HG02840 (cell line): Measurements from ENCODE around the gene OXER1.

Experiments
- ATAC-seq: cut with Tn5 transposase; IDR thresholded peaks from one replicate; pipeline ENCODE4 v1.9.1; 2021; ENCODE audit warnings: mild to moderate bottlenecking, moderate library complexity, moderate number of reproducible peaks; ENCODE audit not compliant: unreplicated experiment, low FRiP score

Gene OXER1

DNA sequence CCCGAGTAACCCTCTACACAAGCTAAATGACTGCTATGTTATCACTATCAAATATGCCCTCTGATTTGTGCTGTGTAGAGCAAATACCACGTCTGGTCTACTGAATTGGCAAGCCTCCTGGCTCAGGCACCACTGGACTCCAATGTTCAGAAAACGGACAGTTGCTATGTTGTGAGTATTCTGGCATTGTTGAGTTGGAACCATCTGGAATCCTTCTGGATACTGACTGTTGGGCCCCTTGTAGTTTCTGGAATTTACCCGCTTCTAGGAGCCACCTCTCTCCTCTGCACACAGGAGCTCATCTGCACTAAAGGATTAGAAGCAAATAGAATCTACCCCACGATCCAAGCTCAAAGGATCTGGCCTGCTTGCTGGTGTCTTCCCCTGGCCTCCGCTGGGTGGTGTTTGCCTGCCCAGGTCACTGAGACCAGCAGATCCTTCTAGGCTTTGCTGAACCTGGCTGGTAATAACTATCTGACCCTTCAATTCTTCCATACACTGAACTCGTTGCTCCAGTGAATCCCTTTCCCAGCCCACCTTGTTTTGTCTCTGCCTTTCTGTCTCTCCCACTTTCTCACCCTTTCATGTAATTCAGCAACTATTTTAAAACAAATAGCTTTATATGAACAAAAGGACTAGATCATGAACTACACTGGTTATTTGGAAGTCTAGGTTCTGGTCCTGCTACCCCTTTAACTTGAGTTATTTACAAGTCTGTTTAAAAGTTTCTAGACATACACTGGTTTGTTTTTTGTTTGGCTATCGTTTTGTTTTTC is 30.5 kb upstream of the OXER1 start:
- no peak for ATAC-seq

DNA sequence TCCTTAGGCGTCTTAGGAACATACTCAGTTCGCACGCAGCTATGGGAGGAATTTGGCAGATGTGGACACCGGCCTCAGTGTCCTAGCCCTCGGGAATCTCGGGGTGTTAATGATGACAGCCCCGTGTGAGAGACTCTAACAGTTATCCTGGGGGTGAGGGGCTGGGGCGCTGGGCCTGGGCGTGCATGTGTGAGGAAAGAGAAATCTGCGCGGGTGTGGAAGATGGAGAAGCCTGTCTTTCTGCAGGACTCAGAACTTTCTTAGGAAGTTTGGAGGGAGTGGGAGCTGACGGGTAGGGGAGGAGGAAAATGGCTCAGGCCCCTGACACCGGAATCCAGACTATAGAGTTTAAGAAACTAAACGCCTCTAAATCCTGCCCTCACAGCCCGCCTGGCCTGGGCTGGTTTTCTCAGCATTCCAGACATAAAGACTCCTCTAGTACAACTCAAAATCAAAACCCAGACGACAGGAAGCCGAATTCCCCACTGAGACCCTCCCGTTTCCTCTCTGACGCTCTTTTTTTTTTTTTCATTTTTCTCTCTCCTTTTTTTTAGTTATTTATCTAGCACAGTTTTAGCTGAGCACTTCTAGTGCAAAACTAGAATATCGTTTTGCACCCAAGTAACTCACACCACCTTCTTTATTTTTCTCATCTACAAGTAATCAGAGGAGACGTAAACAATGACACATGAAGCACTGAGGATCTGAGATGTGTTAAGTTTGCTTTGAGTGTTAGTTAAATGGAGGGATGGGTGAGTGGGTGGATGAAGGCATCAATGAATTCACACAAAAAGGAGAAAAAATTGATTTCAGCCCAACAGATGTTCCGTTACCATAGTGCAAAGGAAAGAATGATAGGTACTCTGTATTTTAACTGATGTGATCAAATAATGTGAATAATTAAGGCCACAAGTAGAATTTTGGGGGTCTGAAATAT is 29.7 kb upstream of the OXER1 start:
- ATAC-seq, result no peak

DNA sequence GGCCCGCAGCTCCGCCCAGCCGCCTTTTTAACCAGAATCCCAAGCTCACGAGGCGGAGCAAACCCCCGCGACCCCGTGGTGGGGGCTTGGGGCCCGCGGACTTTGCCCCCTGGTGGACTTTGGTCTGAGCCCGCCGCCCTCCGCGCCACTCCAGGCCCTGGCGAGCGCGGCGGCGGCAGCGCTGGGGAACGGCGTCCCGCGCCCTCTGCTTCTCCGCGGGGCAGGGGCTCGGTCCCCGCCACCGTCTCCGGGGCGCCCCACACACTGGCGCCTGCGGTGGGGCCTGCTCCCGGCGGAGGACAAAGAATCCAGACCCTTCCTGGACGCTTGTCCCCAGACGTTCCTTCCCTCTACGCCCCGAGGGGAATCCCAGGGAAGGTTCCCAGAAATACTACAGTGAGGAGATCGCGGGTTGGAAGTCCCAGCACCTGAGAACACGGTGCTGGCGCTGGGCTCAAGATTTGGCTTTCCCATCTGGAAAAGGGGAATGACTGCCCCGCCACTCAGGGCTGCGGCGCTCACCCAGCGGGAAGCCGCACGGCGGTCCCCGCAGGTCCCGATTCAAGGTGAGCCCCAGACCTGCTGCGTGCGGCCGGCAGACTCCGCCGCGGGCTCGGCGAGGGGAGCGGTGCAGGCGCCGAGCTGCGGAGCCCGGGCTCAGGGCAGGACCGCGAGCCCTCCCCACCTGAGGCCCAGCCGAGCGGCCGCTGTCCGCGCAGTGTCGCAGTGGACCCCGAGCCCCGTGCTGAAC is 28.8 kb upstream of the OXER1 start, which contains the start of gene HAAO:
TSS of gene HAAO (minus strand) at position 1 of the 751 bp plus-strand sequence. CDS start 47 bp downstream, outside the sequence.
- no peak for ATAC-seq

DNA sequence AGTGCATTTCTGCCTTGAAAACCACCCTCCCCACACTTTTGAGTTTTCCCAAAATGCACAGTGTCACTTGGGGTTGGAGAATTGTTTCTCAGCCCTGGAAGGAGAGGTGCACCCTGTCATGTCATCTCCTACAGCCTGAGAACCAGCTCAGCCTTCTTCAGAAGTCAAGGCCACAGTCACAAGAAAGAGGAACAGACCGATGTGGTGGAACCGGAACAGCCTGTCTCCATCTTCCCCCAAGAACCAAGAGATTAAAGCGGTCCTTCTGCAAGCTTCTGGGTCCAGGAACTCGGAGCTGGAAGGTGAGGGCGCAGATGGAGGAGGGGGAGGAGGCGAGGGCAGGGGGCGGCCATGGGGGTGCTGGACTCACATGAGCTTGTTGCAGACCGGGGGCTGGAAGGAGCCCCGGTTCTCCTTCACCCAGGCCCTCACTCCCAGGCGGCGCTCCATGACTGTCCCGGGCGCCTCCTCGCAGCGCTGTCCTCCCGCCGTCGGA is 28.2 kb upstream of the OXER1 start:
- ATAC-seq, result no peak

DNA sequence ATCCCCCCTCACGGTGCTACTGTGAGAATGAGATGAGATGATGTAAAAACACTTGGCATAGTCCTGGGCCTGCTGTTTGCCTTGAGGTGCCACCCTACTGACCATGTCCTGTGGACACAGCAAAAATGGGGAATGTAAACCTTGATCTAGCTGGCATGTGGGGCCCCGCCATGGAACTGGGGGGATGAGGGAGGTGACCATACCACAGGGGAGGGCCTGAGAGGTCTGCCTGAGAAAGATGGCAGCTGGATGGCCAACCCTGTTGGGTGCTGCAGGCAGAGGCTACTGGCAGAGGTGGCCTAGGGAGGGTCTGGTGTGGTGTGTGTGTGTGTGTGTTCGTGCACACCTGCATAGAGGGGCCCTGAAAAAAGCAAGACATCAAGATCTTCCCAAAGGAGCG is 27.7 kb upstream of the OXER1 start:
- ATAC-seq, result no peak

DNA sequence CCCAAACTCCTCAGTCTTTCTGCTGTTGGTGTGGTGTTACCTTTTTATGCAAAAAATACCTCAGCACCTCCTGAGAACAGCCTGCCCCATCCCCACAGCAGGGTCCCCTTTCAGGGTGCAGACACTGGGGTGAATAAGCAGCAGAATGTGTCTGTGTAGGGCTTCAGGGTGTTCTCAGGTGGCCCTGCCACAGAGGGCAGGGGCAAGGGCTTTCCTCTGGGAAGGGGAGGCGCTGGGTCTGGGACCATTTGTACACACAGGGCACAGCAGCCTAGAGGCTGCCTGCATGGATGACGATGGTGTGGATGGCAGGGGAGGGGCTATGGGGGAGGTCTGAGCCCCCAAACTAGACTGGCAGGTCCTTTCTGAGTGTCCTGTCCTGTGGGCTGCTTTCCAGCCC is 25.8 kb upstream of the OXER1 start:
- ATAC-seq, result no peak

DNA sequence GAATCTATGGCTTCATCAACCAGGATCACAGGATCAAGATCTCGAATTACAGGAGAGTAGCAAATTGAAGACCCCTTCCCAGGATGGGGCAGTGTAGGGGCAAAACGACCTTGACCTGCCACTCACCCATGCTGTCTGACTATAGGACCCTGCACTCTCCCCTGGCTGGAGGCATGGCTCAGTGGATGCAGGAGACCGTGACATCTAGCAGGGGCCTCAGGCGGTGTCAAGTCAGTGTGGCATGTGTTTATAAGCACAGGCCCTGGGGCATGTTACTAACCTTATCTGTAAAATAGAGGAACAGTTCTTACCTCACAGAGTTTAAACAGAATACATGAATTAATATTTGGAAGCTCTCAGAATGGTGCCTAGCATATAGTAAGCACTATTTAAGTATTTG is 24.9 kb upstream of the OXER1 start:
- ATAC-seq, result no peak

DNA sequence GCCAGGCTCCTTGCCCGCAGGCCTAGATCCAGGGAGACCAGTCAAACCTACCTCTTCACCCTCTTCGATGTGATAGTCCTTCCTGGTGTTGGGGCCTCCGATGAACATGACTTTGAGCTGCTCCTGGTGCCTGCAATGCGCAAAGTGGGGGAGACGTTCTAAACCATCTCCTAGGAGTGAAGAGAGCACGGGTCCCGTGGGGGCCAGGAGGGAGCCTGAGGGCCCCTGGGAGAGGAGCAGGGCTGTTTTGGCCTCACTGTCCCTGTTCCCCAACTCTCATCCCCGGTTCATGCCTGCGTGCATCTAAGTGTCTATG is 24.5 kb upstream of the OXER1 start:
- no peak for ATAC-seq

DNA sequence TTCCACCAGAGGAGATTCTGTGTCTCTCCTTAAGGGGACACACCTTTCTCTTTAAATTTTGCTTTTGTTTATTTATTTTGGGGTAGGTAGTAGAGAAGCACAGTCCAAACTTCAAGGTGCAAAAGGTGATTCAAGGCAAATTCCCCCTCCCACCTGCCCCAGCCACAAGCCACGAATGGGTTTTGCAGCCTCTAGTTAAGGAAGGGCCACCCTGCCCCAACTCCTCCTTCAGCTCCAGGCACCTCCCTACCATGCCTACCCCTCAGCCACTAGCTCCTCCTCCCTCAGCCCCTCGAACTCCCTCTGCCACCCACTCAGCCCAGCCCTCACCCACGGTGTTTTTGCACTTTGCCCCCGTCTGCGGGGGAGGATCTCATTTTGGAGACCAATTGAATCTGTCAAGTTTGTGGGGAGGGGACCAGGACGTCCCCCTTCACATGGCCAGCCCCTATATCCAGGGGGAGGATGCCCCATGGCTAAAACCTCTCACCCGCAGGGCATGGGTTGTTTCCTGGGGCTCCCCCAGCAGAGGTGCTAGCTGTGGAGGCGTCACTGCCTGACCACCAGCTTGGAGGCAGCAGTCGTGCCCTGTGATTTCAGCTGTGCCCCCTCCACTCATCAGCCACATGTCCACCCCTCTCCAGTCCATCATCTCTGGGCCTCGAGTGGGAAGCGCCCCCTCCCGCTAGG is 24.0 kb upstream of the OXER1 start:
- ATAC-seq, result no peak

DNA sequence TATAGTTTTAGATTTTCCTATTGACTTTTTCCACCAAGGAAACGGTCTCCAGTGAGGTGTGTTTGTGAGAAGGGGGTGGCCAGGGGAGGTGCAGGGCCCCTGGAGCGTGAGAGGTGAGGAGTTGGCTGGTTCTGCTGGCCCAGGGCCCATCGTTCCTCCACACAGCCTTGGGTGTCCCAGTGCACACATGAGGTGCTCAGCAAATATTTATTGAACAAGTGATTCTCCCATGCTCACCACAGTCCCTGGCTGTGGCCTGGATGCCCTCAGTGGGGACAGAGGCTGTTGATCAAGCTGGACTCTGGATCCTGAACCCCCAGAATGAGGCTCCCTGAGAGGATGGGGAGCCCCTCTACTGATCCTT is 23.5 kb upstream of the OXER1 start:
- ATAC-seq, result no peak

DNA sequence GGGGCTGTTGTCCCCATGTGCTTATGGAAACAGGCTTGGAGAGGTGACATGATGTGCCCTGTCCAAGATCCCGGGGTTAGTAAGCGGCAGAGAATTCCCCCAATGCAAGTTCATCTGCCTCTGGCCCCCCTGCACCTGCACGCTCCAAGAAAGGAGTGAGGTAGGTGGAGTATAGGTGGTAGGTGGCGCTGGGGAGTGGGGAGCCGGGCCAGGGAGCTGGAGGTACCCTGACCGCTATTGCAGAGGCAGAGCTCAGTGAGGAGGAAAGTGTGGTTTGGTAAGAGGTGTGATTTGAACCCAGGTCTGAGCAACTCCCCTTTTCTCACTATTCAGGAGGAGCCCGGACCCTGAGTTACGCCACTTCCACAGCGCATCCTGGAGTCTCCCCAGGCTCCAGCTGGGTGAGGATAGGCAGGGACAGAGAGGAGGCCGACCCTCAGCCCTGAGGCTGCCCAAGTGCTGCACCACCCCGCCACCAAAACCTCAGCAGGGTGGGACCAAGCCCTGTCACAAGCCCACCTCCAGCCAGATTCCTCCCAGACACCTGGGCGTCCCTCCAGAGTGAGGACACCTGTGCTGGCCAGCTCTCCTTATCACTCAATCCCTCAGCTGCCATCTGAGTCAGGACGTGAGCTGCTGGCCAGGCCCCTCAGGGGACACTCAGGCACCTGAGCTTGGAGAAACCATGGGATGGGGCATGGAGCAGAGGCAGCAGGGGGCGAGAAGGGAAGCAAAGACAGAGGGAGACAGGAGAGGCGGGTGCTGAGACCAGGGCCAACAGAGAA is 22.8 kb upstream of the OXER1 start:
- no peak for ATAC-seq

DNA sequence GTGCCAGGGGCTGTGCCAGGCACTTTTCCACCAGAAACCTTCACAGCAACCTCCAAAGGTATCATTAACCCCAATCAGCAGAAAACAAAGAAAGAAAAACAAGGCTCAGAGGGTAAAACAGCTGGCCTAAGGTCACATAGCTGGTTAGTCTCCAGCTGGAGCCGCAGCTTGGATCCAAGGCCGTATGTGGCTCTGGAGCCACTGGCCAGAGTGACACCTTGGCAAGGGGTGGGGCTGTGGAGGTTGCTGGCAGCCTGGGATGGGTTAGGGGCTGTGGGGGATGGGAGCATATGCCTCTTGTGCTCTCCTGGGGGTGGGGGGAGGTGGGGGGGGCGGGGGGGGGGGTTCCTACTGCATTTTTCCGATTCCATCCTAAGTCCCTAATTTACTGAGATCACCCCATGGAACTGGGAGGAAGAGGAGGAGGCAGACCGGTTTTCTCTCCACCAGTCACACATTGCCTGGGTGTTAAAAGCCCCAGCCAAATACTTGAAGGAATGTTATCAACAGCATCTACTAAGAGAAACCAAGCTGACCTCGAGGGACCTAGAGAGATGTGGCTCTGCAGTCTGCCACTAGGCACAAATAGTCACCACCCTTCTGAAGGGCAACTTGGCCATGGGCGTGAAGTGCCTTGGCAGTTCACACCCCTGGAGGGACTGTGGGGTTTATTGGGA is 20.4 kb upstream of the OXER1 start:
- no peak for ATAC-seq

DNA sequence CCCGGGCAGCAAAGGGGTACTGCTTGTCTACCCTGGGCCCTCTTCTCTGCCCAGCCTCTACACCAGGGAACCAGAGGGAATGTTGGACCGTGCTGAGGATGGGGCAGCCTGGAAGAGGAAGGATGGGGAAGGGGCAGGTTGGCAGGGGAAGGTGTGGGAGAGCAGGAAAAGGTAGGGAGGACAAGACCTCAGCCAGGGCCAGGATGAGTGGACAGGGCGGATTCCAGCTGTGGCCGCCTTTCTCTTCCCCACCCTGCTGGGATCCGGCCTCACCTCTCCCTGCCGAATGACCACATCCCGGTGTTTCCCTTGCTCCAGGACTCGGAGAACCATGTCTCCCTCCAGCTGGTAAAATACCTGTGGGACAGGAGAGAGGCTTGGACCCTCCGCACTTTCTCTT is 19.6 kb upstream of the OXER1 start:
- no peak for ATAC-seq

DNA sequence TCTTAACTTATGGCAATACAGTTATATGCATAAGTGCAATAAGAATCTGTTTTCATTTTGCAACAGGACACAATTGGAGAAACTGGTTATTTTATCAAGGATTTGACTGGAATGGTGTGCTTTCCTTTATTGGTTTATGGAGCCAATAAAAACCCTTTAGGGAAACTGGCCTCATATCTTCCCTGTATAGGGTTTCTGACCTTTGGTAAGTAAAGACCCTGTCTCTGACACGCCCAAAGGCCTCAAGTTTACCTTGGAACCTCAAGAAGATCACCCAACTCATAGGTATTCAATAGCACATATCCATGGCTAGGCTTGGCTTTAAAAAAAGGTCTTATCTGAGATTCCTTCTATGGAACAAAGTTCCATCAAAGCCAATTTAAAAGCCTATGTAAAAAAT is 17.2 kb upstream of the OXER1 start:
- ATAC-seq, result no peak

DNA sequence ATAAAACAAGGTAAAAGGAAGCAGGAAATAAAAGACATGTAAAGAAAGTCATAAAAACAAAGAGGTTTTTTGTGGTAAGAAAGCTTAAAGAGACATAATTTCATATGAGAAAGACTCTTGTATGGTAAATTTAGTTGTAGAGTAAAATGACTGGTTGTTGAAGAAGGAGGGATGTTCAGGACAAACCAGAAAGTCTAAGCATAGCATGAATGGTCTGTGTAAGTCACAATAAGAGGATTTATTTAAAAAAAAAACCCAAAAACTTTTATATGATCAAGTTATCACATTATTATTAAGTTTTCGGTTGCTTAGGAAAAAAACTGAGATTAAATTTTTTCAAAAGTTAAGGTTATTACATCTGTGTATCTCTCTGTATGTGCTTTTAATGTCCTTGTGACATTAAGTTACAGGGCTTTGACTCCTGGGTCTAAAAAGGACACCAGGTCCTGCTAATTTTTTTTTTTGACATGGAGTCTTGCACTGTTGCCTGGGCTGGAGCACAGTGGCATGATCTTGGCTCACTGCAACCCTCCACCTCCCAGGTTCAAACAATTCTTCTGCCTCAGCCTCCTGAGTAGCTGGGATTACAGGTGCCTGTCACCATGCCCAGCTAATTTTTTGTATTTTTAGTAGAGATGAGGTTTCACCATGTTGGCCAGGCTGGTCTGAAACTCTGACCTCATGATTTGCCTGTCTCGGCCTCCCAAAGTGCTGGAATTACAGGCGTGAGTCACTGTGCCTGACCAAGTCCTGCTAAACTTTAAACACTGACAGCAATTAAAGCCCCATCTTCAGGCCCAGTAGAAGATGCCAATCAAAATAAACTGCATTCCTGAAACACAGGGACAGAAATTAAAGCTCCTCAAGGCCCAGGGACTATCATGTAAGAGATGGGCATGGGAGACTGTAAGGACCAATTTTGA is 14.2 kb upstream of the OXER1 start:
- no peak for ATAC-seq

DNA sequence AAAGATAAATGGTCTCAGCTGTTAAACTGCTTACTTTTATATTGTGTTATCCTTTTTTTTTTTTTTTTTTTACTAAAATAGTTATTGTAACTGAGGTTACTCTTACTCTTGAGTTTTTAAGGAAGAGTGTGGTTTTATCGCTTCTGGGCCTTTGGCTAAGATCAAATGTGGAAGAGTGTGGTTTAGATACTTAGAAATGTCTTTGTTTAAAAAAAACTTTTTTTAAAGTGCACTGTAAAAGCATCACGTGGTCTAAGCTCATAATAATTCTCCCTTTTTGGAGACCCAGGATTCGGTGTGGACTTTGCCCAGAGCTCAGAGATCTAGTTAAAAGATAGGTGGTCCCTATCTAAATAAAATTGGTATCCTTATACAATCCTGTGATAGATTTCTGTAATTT is 11.9 kb upstream of the OXER1 start:
- ATAC-seq, result no peak

DNA sequence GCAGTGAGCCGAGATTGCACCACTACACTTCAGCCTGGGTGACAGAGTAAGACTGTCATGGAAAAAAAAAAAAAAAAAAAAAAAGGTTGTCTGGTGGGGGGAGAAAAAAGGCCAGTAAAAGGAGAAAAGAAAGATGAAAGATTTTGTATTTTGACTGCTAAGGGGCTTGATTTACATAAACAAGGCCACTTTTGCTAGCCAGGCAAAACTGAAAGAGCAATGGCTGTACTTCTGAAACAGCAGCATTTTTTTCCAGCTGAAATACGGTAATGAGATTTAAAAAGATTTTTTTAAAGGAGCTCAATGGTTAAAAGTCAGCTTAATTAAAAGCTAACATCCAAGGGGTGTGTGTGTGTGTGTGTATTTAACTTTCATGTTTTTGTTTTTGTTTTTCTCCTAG is 11.3 kb upstream of the OXER1 start:
- ATAC-seq, result no peak

DNA sequence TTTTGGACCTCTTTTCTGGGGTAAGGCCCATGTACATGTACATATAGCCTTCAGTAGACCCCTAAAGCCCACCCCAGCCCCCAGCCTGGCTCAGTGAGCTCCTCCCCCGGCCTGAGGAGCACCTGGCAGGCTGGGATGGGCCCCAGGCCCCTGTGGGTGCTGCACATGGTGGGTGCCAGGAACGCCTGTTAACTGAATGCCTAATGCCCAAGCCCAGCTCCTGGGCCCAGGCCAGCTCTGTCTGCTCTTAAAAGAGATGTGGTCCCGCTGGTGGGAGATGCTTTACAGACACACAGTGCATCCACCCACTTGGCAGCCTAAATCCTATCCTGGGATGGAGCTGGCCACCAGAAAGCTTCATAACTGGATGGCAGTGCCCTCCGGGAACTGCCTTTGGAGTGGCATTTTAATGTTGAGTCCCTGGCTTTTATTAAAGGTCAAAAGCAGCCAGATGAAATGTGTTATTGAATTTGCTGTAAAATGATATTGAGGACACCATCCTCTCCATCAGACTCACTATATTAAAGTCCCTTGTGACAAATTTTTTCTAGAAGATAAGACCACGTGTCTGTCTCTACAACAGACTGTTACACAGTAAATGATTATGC is 7.7 kb upstream of the OXER1 start:
- ATAC-seq, result no peak
